AG04450 (cell line): ENCODE measurements around the gene DHDDS. TPM values are rescaled to one million over a fixed set of nuclear protein-coding genes. Genes with fewer than 3 reads are reported as not detected.

Experiments
- CTCF ChIA-PET: fragments of 300-600, 350-600 bp; formaldehyde crosslinking; extraction: SDS; loops from one replicate; lab custom pipeline; 2022; ENCODE audit warnings: antibody characterized with exemption, inconsistent platforms; lab: Charles Lee
- POLR2A ChIA-PET: fragments of 350-600 bp; formaldehyde crosslinking; extraction: SDS; loops from one replicate; lab custom pipeline; 2021; ENCODE audit warnings: antibody characterized with exemption, inconsistent platforms; lab: Yijun Ruan, JAX
- DNase-seq: peaks from one replicate; pipeline ENCODE4 v3.0.0-alpha.2; 2011; ENCODE audit warnings: low read depth, low spot score
- H3K27ac ChIP-seq: one replicate; pipeline ENCODE4 v1.5.1; 2012; ENCODE audit warnings: low read depth, low read length, control low read depth
- H3K27me3 ChIP-seq: one replicate; pipeline ENCODE4 v1.6.0; 2012; ENCODE audit warnings: low read length; ENCODE audit not compliant: control insufficient read depth, insufficient read depth
- H3K4me3 ChIP-seq: 2 replicates; pipeline ENCODE4 v1.5.1; 2011; ENCODE audit warnings: mild to moderate bottlenecking, low read depth, low read length, control low read depth
- H3K9me3 ChIP-seq: 2 replicates; pipeline ENCODE4 v1.5.1; 2012; ENCODE audit warnings: low read length; ENCODE audit not compliant: control insufficient read depth, insufficient read depth
- CTCF ChIP-seq: IDR thresholded peaks from 2 replicates; pipeline ENCODE4 v1.5.1; 2011; ENCODE audit warnings: low read depth, low read length, control low read depth, inconsistent platforms
- polyA plus RNA-seq: library from polyadenylated mRNA; depleted of rRNA; stranded (reverse); fragments of >200 nt; gene quantifications from 2 replicates; pipeline ENCODE4 v1.2.3, GENCODE V29; 2011

Gene DHDDS
- polyA plus RNA-seq, 1 experiment = 51.7 TPM

- Histone ChIP-seq H3K4me3 (peak overlapping the region; percentile 87), H3K27me3 (peaks cover under 1% of the 10 kb centered on the region), H3K9me3 (no peaks in the 10 kb centered on the region; the same call in 1 of the 2 replicates), H3K27ac (no peak overlapping the region)
- ChIA-PET CTCF (interaction anchor here (1.1 to 3.2 kb wide), 2 partner anchors 16 to 157 kb away, joined by 4 to 23 read pairs; no protein-coding TSS in a partner anchor), POLR2A (interaction anchor here (0.8 to 1.3 kb wide), 4 partner anchors 37 to 259 kb away, joined by 3 to 6 read pairs (median 4); partner anchors contain the start of gene HMGN2)
- no peak for TF ChIP-seq CTCF
- DNase-seq = no peak
Observed at GRCh38 chr1:26432793-26433192, 672 bp downstream of the DHDDS start.

GRCh38 chr1:26434161-26434752 lies 2.1 kb downstream of the DHDDS start:
- no peak for DNase-seq
- H3K9me3 ChIP-seq = no peaks in the 10 kb centered on the region; the same call in 1 of the 2 replicates
- H3K4me3 ChIP-seq = no peak overlapping the region
- H3K27ac ChIP-seq = no peak overlapping the region
- no peaks in the 10 kb centered on the region for H3K27me3 ChIP-seq
- ChIA-PET CTCF (interaction anchor here (3.2 kb wide), 1 partner anchor 17 kb away, joined by 23 read pairs; no protein-coding TSS in a partner anchor), POLR2A (no interaction called here)
- no peak for TF ChIP-seq CTCF

GRCh38 chr1:26438041-26438440 lies 5.9 kb downstream of the DHDDS start:
- Histone ChIP-seq H3K9me3 (no peaks in the 10 kb centered on the region), H3K27me3 (no peaks in the 10 kb centered on the region), H3K27ac (no peak overlapping the region), H3K4me3 (no peak overlapping the region)
- CTCF ChIA-PET = interaction anchor here (3.0 kb wide), 1 partner anchor 21 kb away, joined by 9 read pairs; no protein-coding TSS in a partner anchor
- DNase-seq = no peak
- POLR2A ChIA-PET = interaction anchor here (0.6 kb wide), 1 partner anchor 11 kb away, joined by 3 read pairs; no protein-coding TSS in a partner anchor
- TF ChIP-seq CTCF = no peak

GRCh38 chr1:26440259-26440658 lies 8.1 kb downstream of the DHDDS start:
- no peaks in the 10 kb centered on the region for H3K27me3 ChIP-seq
- H3K27ac ChIP-seq = no peak overlapping the region
- no peak for TF ChIP-seq CTCF
- no peaks in the 10 kb centered on the region for H3K9me3 ChIP-seq
- ChIA-PET POLR2A (no interaction called here), CTCF (interaction anchor here (1.1 kb wide), 1 partner anchor 23 kb away, joined by 3 read pairs; no protein-coding TSS in a partner anchor)
- no peak overlapping the region for H3K4me3 ChIP-seq
- DNase-seq = no peak

- Histone ChIP-seq H3K4me3 (no peak overlapping the region), H3K27me3 (no peaks in the 10 kb centered on the region), H3K9me3 (no peaks in the 10 kb centered on the region), H3K27ac (no peak overlapping the region)
- DNase-seq = no peak
- ChIA-PET POLR2A (interaction anchor here (0.7 kb wide), 1 partner anchor 11 kb away, joined by 3 read pairs; no protein-coding TSS in a partner anchor), CTCF (interaction anchor here (1.3 kb wide), 1 partner anchor 33 kb away, joined by 3 read pairs; no protein-coding TSS in a partner anchor)
- TF ChIP-seq CTCF = no peak
Observed at GRCh38 chr1:26449868-26450267, 17.7 kb downstream of the DHDDS start.
